ENCODE measurements around the gene SCAF11.
"Not testable (repeated sequence)": the region's sequence is repeated elsewhere in the genome, so short reads cannot be mapped to it uniquely, and the experiment has no call there.

GRCh38 chr12:46037066-46037465, 46.7 kb upstream of the SCAF11 start:
- TF ChIP-seq POLR2A (IDR thresholded peaks at IDR 0.05; ENCODE audit: low read length); GATA1 (IDR thresholded peaks at IDR 0.05; ENCODE audit: low read depth, low read length): not testable (repeated sequence)
